Transverse colon (tissue), 4 donors: ENCODE data around the gene PER2. TPM values are rescaled to one million over a fixed set of nuclear protein-coding genes. Genes with fewer than 3 reads are reported as not detected.

ENCODE experiments used
- DNase-seq: peaks from one replicate; pipeline ENCODE4 v3.0.0-alpha.2; 2019
- H3K27ac ChIP-seq, 4 donors: fragments of 200-600 bp; sonication (generic); 2 replicates each; pipeline ENCODE4 v1.5.1; 2016 to 2018; ENCODE audit warnings: inconsistent platforms in 4 of 4
- H3K27me3 ChIP-seq: fragments of 200-600 bp; sonication (generic); 2 replicates; pipeline ENCODE4 v1.5.1; 2017; ENCODE audit warnings: inconsistent platforms
- H3K36me3 ChIP-seq, 4 donors: fragments of 200-600 bp; sonication (generic); 2 replicates each; pipeline ENCODE4 v1.5.1; 2017 to 2019; ENCODE audit warnings: inconsistent platforms in 4 of 4
- H3K4me1 ChIP-seq, 4 donors: fragments of 200-600 bp; sonication (generic); 2 replicates each; pipeline ENCODE4 v1.5.1; 2017 to 2020; ENCODE audit warnings: inconsistent platforms in 4 of 4
- H3K4me3 ChIP-seq, 4 donors: fragments of 200-600 bp; sonication (generic); 1 replicate in 1 of 4; 2 replicates in 3 of 4; pipeline versions ENCODE4 v1.5.1 to v1.6.1; 2017 to 2019; ENCODE audit warnings: inconsistent platforms in 4 of 4
- H3K9me3 ChIP-seq, 2 donors: fragments of 200-600 bp; sonication (generic); 2 replicates each; pipeline ENCODE4 v1.5.1; 2017 to 2019; ENCODE audit warnings: inconsistent platforms in 2 of 2
- EP300 ChIP-seq: sonication (generic); formaldehyde crosslinking; IDR thresholded peaks from one replicate; pipeline ENCODE4 v1.6.1; 2017; ENCODE audit warnings: antibody characterized with exemption, low read depth
- POLR2A ChIP-seq: fragments of 450-650 bp; IDR thresholded peaks from one replicate; pipeline ENCODE4 v1.6.1; 2016; ENCODE audit warnings: antibody characterized with exemption, mild to moderate bottlenecking, moderate library complexity
- POLR2AphosphoS5 ChIP-seq, 3 donors: sonication (generic); formaldehyde crosslinking; IDR thresholded peaks; one replicate each; pipeline ENCODE4 v1.6.1; 2016; ENCODE audit warnings: antibody characterized with exemption in 3 of 3
- WGBS, 2 donors: methylation state at CpG; one replicate each; pipeline ENCODE4 v1.1.5; 2018; ENCODE audit warnings: low coverage in 1 of 2; 5-methylcytosine and 5-hydroxymethylcytosine counted together
- in situ Hi-C, 4 donors: fragments of 200-750 bp; cut with MboI; loops; one replicate each; pipeline versions ENCODE4 v1.15.0 to v1.15.1; 2017; ENCODE audit warnings: low sequenced_read_pairs in 3 of 4, low pct_ligation_motif_present in 1 of 4, low pct_unique_long_range_greater_than_20kb in 1 of 4
- intact Hi-C: fragments of 100-400 bp; cut with DNase I; formaldehyde crosslinking; loops from one replicate; pipeline ENCODE4 v1.15.1; 2023; ENCODE audit warnings: low total_unique reads
- total RNA-seq, 4 donors: library from RNA; depleted of rRNA; stranded (reverse); fragments of >200 nt; gene quantifications; one replicate each; pipeline ENCODE4 v1.1.0, GENCODE V29; 2016
- TF ChIP-seq, protein P1 (sequence below), 5 experiments: fragments of 200-600 bp in 3 of 5; fragments of 450-650 bp in 2 of 5; sonication (generic) in 3 of 5; IDR thresholded peaks; 1 replicate in 2 of 5; 2 replicates in 3 of 5; pipeline ENCODE4 v1.5.1; 2016 to 2017; ENCODE audit warnings: antibody characterized with exemption in 5 of 5, inconsistent platforms in 3 of 5, mild to moderate bottlenecking in 2 of 5, moderate library complexity in 1 of 5

The PER2 gene
- total RNA-seq, 4 donors from 2014 or later: 19.1 to 67.3 (median 32.3) TPM

DNA sequence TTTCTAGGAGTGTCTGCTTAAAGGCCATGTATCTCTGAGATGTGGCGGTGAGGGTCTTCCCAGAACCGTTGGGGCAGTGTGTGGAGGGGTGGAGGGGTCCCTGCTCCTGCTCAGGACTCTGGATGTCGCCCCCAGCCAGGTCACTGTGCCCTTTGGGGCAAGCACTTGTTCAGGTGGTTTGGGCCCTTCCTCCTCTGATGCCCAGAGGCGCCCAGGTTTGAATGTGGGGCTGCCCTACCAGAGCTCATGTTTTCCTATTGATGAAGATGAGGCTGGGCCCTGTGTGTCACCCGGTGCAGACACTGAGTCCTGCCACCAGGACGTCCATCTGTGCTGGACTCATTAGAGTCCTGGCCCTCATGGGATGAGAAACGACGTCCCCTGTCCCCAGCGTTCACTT is 14.3 kb upstream of the PER2 start:
- WGBS, 2 donors: 91% methylated on average over 9 of the region's 9 CpGs; no CpG with 5 or more reads in 1 of the 2 donors
- Histone ChIP-seq H3K27me3 (no peaks in the 10 kb centered on the region), H3K9me3 (no peaks in the 10 kb centered on the region), H3K27ac (no peak overlapping the region), H3K4me3 (no peak overlapping the region), H3K36me3 (no peaks in the 10 kb centered on the region), H3K4me1 (peaks cover 5 to 35% (median 22%) of the 10 kb centered on the region in 4 donors)
- intact Hi-C loops (no loop called here), in situ Hi-C loops (no loop called here)
- DNase-seq: no peak
- TF ChIP-seq, protein P1, sequence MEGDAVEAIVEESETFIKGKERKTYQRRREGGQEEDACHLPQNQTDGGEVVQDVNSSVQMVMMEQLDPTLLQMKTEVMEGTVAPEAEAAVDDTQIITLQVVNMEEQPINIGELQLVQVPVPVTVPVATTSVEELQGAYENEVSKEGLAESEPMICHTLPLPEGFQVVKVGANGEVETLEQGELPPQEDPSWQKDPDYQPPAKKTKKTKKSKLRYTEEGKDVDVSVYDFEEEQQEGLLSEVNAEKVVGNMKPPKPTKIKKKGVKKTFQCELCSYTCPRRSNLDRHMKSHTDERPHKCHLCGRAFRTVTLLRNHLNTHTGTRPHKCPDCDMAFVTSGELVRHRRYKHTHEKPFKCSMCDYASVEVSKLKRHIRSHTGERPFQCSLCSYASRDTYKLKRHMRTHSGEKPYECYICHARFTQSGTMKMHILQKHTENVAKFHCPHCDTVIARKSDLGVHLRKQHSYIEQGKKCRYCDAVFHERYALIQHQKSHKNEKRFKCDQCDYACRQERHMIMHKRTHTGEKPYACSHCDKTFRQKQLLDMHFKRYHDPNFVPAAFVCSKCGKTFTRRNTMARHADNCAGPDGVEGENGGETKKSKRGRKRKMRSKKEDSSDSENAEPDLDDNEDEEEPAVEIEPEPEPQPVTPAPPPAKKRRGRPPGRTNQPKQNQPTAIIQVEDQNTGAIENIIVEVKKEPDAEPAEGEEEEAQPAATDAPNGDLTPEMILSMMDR (IDR thresholded peaks at IDR 0.05): no peak
- TF ChIP-seq POLR2AphosphoS5 (IDR thresholded peaks at IDR 0.05): no peak
- no peak for TF ChIP-seq POLR2A
- no peak for TF ChIP-seq EP300

DNA sequence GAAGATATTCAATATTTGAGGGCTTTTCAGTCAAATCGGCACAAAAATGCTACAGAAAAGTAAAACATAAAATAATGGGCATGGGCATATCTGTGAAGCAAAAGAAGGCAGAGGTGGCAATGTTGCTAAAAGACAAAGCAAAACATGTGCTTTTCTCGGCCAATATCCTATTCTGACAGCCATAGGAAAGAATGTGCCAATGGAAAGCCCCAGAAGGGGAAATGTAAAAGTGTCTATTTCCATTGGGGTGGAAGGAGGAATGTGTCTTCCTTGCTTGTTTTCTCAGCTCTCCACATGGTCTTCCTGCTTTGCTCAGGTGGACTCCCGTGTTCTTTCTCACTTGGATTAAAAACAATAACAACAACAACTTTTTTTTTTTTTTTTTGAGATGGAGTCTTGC is 13.7 kb upstream of the PER2 start:
- in situ Hi-C loops: no loop called here
- no peaks in the 10 kb centered on the region for H3K27me3 ChIP-seq
- H3K36me3 ChIP-seq: no peaks in the 10 kb centered on the region
- peaks cover 5 to 35% (median 22%) of the 10 kb centered on the region in 4 donors for H3K4me1 ChIP-seq
- intact Hi-C loops: no loop called here
- H3K27ac ChIP-seq: no peak overlapping the region
- H3K4me3 ChIP-seq: no peak overlapping the region
- TF ChIP-seq EP300: no peak
- TF ChIP-seq, protein P1 (IDR thresholded peaks at IDR 0.05): no peak
- TF ChIP-seq POLR2A: no peak
- TF ChIP-seq POLR2AphosphoS5 (IDR thresholded peaks at IDR 0.05): no peak
- no peak for DNase-seq
- WGBS, 2 donors: 69 to 79% methylated on average over 2 to 3 of the region's 3 CpGs
- no peaks in the 10 kb centered on the region for H3K9me3 ChIP-seq

DNA sequence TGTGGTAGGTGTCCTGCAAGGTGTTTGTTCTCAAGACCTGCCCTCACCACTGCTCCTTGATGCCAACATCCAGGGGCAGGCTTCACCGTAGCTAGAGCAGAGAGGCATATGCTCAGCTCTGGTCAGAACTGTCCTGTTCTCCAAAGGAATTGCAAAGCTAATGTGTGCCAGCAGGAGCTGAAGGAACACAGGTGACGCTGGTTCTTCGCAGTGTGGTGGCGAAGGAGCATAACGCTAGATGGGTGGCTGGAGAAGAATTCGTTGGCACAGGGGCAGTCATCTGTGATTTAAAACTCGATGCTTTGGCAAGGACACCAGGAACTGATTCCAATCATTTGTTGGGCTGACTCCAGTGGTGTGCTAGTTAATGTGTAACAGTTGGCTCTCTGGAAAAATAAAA is 11.4 kb upstream of the PER2 start:
- Histone ChIP-seq H3K27me3 (no peaks in the 10 kb centered on the region), H3K27ac (peak overlapping the region; percentile 64 to 80 (median 66)), H3K4me1 (peaks cover 5 to 27% (median 21%) of the 10 kb centered on the region in 4 donors), H3K36me3 (no peaks in the 10 kb centered on the region), H3K4me3 (no peak overlapping the region), H3K9me3 (no peaks in the 10 kb centered on the region)
- in situ Hi-C loops: no loop called here
- intact Hi-C loops: no loop called here
- peak; percentile 59 for DNase-seq
- TF ChIP-seq POLR2A (no peak), POLR2AphosphoS5 (IDR thresholded peaks at IDR 0.05) (peak in 1 of 3 donors; percentile 21), EP300 (no peak)
- TF ChIP-seq, protein P1 (IDR thresholded peaks at IDR 0.05): peak in 1 of 5 experiments; percentile 25
- WGBS, 2 donors: 41% methylated on average over 7 of the region's 7 CpGs; no CpG with 5 or more reads in 1 of the 2 donors

DNA sequence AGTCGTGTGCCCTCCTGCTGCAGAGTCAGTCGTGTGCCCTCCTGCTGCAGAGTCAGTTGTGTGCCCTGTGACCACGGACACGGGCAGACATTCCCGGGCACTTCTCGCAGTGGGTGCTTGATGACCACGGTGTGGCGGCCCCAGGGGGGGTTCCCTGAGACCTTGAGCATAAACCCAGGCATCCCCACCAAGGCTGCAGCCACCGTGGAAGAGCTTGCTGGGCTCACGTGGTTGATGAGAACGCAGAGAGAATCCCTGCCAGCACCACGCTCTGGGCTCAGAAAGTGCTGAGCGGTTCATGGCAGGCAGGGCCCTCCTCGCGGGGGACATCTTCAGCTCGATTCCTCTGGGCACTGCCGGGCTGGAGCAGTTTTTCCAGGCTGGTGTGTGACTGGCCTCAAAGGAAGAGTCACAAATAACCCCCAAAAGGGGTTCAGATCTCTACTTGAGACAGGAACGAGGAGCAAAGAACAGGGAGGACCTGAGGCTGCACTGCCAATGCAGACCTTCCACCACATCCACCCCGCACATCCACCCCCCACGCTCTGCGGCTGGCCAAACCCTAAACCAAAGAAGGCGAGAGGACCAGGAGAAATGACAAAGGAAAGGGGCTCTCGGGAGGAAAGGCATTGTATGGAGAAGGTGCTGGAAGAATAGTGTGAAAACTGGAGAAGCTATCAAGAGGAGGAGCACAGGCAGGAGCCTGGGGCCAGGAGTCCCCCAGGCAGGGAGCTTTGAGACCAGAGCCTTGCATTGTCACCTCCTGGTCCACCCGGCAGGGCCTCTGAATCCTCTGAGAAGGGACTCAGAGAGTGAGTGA is 8.4 kb upstream of the PER2 start:
- H3K27me3 ChIP-seq: no peaks in the 10 kb centered on the region
- no peaks in the 10 kb centered on the region for H3K36me3 ChIP-seq
- H3K4me3 ChIP-seq: no peak overlapping the region
- 83 to 91% methylated on average over 1 to 17 of the region's 24 CpGs for WGBS, 2 donors
- intact Hi-C loops: no loop called here
- no peak for DNase-seq
- TF ChIP-seq, protein P1 (IDR thresholded peaks at IDR 0.05): no peak
- no peak for TF ChIP-seq POLR2A
- no peaks in the 10 kb centered on the region for H3K9me3 ChIP-seq
- no peak overlapping the region for H3K27ac ChIP-seq
- peaks cover 5 to 37% (median 30%) of the 10 kb centered on the region in 4 donors for H3K4me1 ChIP-seq
- in situ Hi-C loops: no loop called here
